ENCODE results near the gene KSR1. TPM values are rescaled to one million over a fixed set of nuclear protein-coding genes. Genes with fewer than 3 reads are reported as not detected.
"Not testable (repeated sequence)": the region's sequence is repeated elsewhere in the genome, so short reads cannot be mapped to it uniquely, and the experiment has no call there.

KSR1 gene
- total and polyA plus RNA-seq, 4 donors, result 19.0 to 75.7 (median 42.6) TPM

DNA sequence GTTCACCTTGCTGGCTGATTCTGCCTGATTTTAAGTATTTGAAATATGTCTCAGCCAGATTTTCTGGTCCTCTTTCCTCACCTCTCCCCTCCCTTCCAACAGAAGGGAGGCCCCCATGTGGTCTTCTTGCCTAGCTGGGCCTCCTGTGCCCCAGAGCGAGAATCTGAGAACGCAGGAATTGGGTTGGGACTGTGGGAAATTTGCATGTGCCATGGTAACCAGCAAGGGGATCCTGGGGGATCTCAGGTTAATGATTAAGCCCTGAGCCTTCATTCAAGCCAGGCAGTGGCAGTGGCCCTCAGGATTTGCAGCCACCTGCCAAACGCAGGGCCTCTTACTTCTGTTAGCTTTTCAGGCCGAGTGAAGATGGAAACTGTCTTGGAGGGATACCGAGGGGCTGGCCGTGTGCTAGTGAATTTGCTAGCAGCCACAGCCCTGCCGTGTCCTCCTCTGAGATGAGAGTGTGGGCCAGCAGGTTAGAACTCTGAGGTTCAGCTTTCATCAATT lies 40.2 kb downstream of the KSR1 start:
- Histone ChIP-seq H3K9me3 (ENCODE audit: control insufficient read depth, low read length) (no peaks in the 10 kb centered on the region), H3K4me3 (ENCODE audit: low read length in 2 of 2) (no peak overlapping the region), H3K36me3 (ENCODE audit: control insufficient read depth in 1 of 2, insufficient read depth in 2 of 2, low read length in 1 of 2) (no peaks in the 10 kb centered on the region), H3K4me1 (ENCODE audit: control insufficient read depth in 1 of 2, insufficient read depth in 2 of 2, low read length in 2 of 2) (no peaks in the 10 kb centered on the region), H3K27ac (ENCODE audit: low read depth in 1 of 2, low read length in 2 of 2) (no peak overlapping the region), H3K27me3 (ENCODE audit: control insufficient read depth in 1 of 2, insufficient read depth in 2 of 2, low read length in 1 of 2) (no peaks in the 10 kb centered on the region)
- ATAC-seq (ENCODE audit: low FRiP score) (no peak), DNase-seq (peak in 1 of 2 donors; percentile 24)
- WGBS, 2 donors, result 88 to 93% methylated on average over 7 of the region's 7 CpGs
- intact Hi-C loops (cut with DNase I), result loop anchor here in 1 of 2 donors (10.0 kb wide), 1 partner anchor 58 kb away; no protein-coding TSS in a partner anchor

DNA sequence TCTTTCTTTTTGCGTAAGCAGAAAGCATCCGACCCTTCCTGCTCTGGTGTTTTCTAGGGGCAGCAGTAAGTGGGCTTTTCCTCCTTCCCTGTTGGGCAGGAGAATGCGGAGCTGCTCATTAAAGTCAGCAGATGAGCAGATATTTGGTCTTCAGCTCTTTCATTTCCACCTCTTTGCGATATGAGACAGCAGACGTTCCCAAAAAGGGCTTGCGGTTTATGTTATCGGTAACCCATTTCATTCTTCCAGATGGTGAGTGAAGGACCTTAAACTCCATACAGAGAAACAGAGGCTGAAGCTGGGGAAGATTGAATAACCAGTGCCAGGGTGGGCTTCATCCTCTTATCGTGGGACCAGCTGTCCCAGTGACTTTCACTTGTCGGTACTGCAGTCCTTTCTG lies 40.7 kb downstream of the KSR1 start:
- no peaks in the 10 kb centered on the region for H3K27me3 ChIP-seq (ENCODE audit: control insufficient read depth in 1 of 2, insufficient read depth in 2 of 2, low read length in 1 of 2)
- no peaks in the 10 kb centered on the region for H3K4me1 ChIP-seq (ENCODE audit: control insufficient read depth in 1 of 2, insufficient read depth in 2 of 2, low read length in 2 of 2)
- no peak overlapping the region for H3K4me3 ChIP-seq (ENCODE audit: low read length in 2 of 2)
- DNase-seq (no peak), ATAC-seq (ENCODE audit: low FRiP score) (no peak)
- H3K9me3 ChIP-seq (ENCODE audit: control insufficient read depth, low read length), result no peaks in the 10 kb centered on the region
- intact Hi-C loops (cut with DNase I), result loop anchor here in 1 of 2 donors (10.0 kb wide), 1 partner anchor 58 kb away; no protein-coding TSS in a partner anchor
- 93 to 94% methylated on average over 9 of the region's 9 CpGs for WGBS, 2 donors
- H3K27ac ChIP-seq (ENCODE audit: low read depth in 1 of 2, low read length in 2 of 2), result no peak overlapping the region
- no peaks in the 10 kb centered on the region for H3K36me3 ChIP-seq (ENCODE audit: control insufficient read depth in 1 of 2, insufficient read depth in 2 of 2, low read length in 1 of 2)

GRCh38 chr17:27497696-27498095 lies 41.4 kb downstream of the KSR1 start:
- no peaks in the 10 kb centered on the region for H3K4me1 ChIP-seq (ENCODE audit: control insufficient read depth in 1 of 2, insufficient read depth in 2 of 2, low read length in 2 of 2)
- no peaks in the 10 kb centered on the region for H3K9me3 ChIP-seq (ENCODE audit: control insufficient read depth, low read length)
- H3K36me3 ChIP-seq (ENCODE audit: control insufficient read depth in 1 of 2, insufficient read depth in 2 of 2, low read length in 1 of 2), result no peaks in the 10 kb centered on the region
- no peak overlapping the region for H3K4me3 ChIP-seq (ENCODE audit: low read length in 2 of 2)
- WGBS, 2 donors, result 96% methylated on average over 5 of the region's 5 CpGs
- H3K27me3 ChIP-seq (ENCODE audit: control insufficient read depth in 1 of 2, insufficient read depth in 2 of 2, low read length in 1 of 2), result no peaks in the 10 kb centered on the region
- no peak for ATAC-seq (ENCODE audit: low FRiP score)
- H3K27ac ChIP-seq (ENCODE audit: low read depth in 1 of 2, low read length in 2 of 2), result no peak overlapping the region
- peak in 1 of 2 donors; percentile 24 for DNase-seq
- intact Hi-C loops (cut with DNase I), result loop anchor here in 1 of 2 donors (10.0 kb wide), 1 partner anchor 57 kb away; no protein-coding TSS in a partner anchor

DNA sequence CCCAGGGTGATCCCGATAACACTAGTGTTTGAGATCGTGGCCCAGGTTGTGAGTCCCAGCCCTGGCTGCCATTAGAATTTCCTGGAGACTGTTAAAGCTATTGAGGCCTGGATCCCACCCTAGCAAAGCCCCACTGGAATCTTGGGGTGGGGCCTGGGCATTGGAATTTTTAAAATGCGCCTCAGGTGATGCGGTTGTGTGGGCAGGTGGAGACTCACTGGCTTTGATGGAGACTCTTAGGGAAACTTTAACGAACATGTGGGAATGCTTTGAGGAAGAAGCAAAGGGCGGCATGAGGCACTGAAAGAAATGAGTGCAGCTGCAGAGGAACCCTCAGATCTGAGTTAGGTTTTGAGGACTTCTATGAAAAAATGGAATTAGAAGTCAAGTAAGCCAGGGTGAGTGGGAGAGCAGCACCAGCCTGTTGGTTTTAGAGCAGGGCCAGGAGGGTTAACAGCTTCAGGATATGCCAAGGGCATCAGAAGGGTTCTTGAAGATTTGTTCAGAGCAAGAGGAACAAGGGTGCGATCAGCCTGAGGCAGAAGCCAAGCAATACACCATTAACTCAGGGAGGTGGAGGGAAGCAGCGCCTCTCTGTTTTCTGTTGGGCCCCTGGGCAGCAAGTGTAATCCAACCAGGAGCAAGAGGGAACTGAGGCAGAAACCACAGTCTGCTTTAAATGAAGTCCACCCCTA lies 42.5 kb downstream of the KSR1 start:
- Histone ChIP-seq H3K27ac (ENCODE audit: low read depth in 1 of 2, low read length in 2 of 2) (no peak overlapping the region), H3K9me3 (ENCODE audit: control insufficient read depth, low read length) (no peaks in the 10 kb centered on the region), H3K4me3 (ENCODE audit: low read length in 2 of 2) (no peak overlapping the region), H3K27me3 (ENCODE audit: control insufficient read depth in 1 of 2, insufficient read depth in 2 of 2, low read length in 1 of 2) (no peaks in the 10 kb centered on the region), H3K36me3 (ENCODE audit: control insufficient read depth in 1 of 2, insufficient read depth in 2 of 2, low read length in 1 of 2) (no peaks in the 10 kb centered on the region), H3K4me1 (ENCODE audit: control insufficient read depth in 1 of 2, insufficient read depth in 2 of 2, low read length in 2 of 2) (no peaks in the 10 kb centered on the region)
- no peak for ATAC-seq (ENCODE audit: low FRiP score)
- WGBS, 2 donors, result 95 to 96% methylated on average over 8 of the region's 8 CpGs
- peak in 1 of 2 donors; percentile 41 for DNase-seq
- intact Hi-C loops (cut with DNase I), result loop anchor here in 1 of 2 donors (10.0 kb wide), 1 partner anchor 56 kb away; no protein-coding TSS in a partner anchor

DNA sequence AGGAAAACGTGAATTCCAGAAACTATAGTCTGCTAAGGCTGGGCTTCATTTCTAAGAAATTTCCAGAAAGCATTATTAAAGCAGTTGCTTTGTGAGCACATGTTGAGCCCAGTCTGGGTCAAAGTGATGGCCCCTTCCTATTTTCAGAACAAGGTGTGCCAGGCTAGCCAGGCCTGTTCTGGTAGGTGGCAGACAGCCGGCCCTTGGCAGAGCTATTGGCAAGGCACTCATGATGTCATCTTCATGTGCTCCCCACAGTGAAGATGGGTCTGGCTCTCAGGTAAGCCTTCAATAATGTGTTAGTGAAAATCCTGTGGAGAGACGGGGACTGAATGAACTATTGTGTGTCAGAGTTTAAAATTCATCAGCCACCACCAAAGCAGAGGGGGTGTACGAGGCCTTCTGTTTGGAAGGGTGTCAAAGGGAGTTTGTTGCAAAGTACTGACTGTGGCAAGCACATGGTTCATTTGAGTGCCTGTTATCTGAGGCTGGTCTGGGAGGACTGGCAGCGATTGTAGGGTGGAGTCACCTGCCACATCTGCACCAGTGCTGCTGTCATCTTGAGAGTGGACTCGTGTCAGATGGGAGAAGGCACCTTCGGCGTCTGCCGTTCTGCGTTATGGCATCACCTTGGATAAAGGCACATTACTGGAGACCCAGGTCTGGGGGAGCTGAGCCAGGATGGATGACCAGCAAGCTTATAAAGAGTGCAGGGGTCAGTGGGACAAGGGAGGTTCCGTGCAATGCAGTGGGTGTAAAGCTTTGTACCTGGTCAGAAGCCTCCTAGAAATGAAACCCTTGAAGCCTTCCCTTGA lies 43.4 kb downstream of the KSR1 start:
- intact Hi-C loops (cut with DNase I), result loop anchor here (10.0 kb wide), 2 partner anchors 45 to 55 kb away; partner anchors contain the start of gene KSR1 (in 1 of the 2)
- DNase-seq (peak in 1 of 2 donors; percentile 60), ATAC-seq (ENCODE audit: low FRiP score) (no peak)
- Histone ChIP-seq H3K27me3 (ENCODE audit: control insufficient read depth in 1 of 2, insufficient read depth in 2 of 2, low read length in 1 of 2) (no peaks in the 10 kb centered on the region), H3K36me3 (ENCODE audit: control insufficient read depth in 1 of 2, insufficient read depth in 2 of 2, low read length in 1 of 2) (no peaks in the 10 kb centered on the region), H3K27ac (ENCODE audit: low read depth in 1 of 2, low read length in 2 of 2) (no peak overlapping the region), H3K9me3 (ENCODE audit: control insufficient read depth, low read length) (no peaks in the 10 kb centered on the region), H3K4me1 (ENCODE audit: control insufficient read depth in 1 of 2, insufficient read depth in 2 of 2, low read length in 2 of 2) (no peaks in the 10 kb centered on the region), H3K4me3 (ENCODE audit: low read length in 2 of 2) (no peak overlapping the region)
- 93 to 94% methylated on average over 11 of the region's 11 CpGs for WGBS, 2 donors

- not testable (repeated sequence) for ATAC-seq (ENCODE audit: low FRiP score); H3K27ac ChIP-seq (ENCODE audit: low read depth in 1 of 2, low read length in 2 of 2); H3K9me3 ChIP-seq (ENCODE audit: control insufficient read depth, low read length); H3K36me3 ChIP-seq (ENCODE audit: control insufficient read depth in 1 of 2, insufficient read depth in 2 of 2, low read length in 1 of 2); H3K27me3 ChIP-seq (ENCODE audit: control insufficient read depth in 1 of 2, insufficient read depth in 2 of 2, low read length in 1 of 2); H3K4me3 ChIP-seq (ENCODE audit: low read length in 2 of 2); H3K4me1 ChIP-seq (ENCODE audit: control insufficient read depth in 1 of 2, insufficient read depth in 2 of 2, low read length in 2 of 2)
- DNase-seq, result peak in 1 of 2 donors; percentile 19
- intact Hi-C loops (cut with DNase I), result loop anchor here in 1 of 2 donors (10.0 kb wide), 1 partner anchor 47 kb away; the partner anchor contains the start of gene KSR1
- WGBS, 2 donors, result 98 to 100% methylated on average over 3 of the region's 3 CpGs
These were observed 45.1 kb downstream of the KSR1 start for GRCh38 chr17:27501338-27501737.

DNA sequence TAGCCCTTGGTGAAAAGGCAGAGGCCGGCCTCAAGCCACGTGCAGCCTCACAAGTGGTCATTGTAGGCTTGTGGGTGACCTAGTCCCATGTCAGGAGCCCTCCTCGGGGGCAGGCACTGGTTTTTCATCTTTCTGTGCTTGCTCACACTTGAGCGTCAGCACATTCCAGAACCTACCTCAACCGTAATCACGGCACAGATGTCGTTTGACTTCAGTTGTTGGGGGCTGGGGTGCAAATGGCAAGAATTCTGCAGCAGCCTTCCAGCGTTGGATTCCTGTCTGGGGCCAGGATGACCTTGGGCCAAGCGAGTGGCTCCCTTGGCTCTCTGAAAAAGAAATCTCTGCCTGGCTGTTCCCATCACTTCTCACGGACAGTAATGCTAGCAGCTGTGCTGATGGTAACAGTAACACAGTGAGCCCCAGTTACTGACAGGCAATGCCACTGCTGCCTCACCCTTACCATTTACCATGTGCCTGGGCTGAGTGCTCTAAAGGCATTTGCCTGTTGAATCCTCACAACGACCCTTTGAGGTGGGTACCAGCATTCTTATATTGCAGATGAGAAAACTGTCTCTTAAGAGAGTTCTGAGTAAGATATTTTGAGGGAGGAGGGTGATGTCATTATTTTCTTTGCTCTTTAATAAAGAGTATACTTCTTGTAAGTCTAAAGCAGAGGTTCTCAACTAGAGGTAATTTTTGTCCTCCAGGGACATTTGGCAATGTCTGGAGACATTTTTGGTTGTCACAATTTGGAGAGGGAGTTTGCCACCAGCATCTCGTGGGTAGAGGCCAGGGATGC lies 46.5 kb downstream of the KSR1 start:
- intact Hi-C loops (cut with DNase I), result loop anchor here in 1 of 2 donors (10.0 kb wide), 1 partner anchor 48 kb away; the partner anchor contains the start of gene KSR1

DNA sequence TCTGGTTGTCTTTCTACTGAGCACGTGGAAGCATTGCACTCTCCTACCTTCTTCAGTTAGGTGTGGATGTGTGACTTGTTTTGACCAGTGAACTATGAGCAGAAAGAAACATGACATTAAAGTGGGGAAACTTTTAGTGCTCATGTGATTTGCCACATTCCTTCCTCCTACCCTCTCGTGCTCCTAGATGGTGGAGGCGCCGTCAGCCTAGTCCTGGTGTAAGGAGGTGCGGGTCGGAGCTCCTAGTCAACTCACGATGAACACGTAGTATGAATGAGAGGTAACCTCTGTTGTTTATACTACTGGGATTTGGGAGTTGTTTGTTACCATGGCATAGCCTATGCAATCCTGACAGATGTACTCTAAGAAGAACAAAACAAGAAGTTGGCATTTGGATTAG lies 47.4 kb downstream of the KSR1 start:
- no peak for ATAC-seq (ENCODE audit: low FRiP score)
- no peaks in the 10 kb centered on the region for H3K4me1 ChIP-seq (ENCODE audit: control insufficient read depth in 1 of 2, insufficient read depth in 2 of 2, low read length in 2 of 2)
- 94 to 95% methylated on average over 8 of the region's 8 CpGs for WGBS, 2 donors

More for the DNA sequence above, 46.5 kb downstream of the KSR1 start:
- Histone ChIP-seq H3K4me1 (ENCODE audit: control insufficient read depth in 1 of 2, insufficient read depth in 2 of 2, low read length in 2 of 2) (no peaks in the 10 kb centered on the region), H3K9me3 (ENCODE audit: control insufficient read depth, low read length) (no peaks in the 10 kb centered on the region), H3K36me3 (ENCODE audit: control insufficient read depth in 1 of 2, insufficient read depth in 2 of 2, low read length in 1 of 2) (no peaks in the 10 kb centered on the region), H3K27me3 (ENCODE audit: control insufficient read depth in 1 of 2, insufficient read depth in 2 of 2, low read length in 1 of 2) (no peaks in the 10 kb centered on the region), H3K27ac (ENCODE audit: low read depth in 1 of 2, low read length in 2 of 2) (no peak overlapping the region), H3K4me3 (ENCODE audit: low read length in 2 of 2) (no peak overlapping the region)
- 27 to 30% methylated on average over 12 of the region's 12 CpGs for WGBS, 2 donors
- ATAC-seq (ENCODE audit: low FRiP score) (peak; percentile 28), DNase-seq (peak in 1 of 2 donors; percentile 61)

More for the DNA sequence above, 47.4 kb downstream of the KSR1 start:
- H3K9me3 ChIP-seq (ENCODE audit: control insufficient read depth, low read length), result no peaks in the 10 kb centered on the region
- H3K4me3 ChIP-seq (ENCODE audit: low read length in 2 of 2), result no peak overlapping the region
- no peak overlapping the region for H3K27ac ChIP-seq (ENCODE audit: low read depth in 1 of 2, low read length in 2 of 2)
- H3K36me3 ChIP-seq (ENCODE audit: control insufficient read depth in 1 of 2, insufficient read depth in 2 of 2, low read length in 1 of 2), result no peaks in the 10 kb centered on the region
- DNase-seq, result peak in 1 of 2 donors; percentile 19
- intact Hi-C loops (cut with DNase I), result loop anchor here in 1 of 2 donors (10.0 kb wide), 1 partner anchor 49 kb away; the partner anchor contains the start of gene KSR1
- no peaks in the 10 kb centered on the region for H3K27me3 ChIP-seq (ENCODE audit: control insufficient read depth in 1 of 2, insufficient read depth in 2 of 2, low read length in 1 of 2)

Data from aorta (tissue), 5 donors.